ENCODE data around the gene SFI1. TPM values are rescaled to one million over a fixed set of nuclear protein-coding genes. Genes with fewer than 3 reads are reported as not detected.
A peak's percentile ranks its signal among the peaks of the same experiment; 100 is the strongest.

SFI1 gene
- total RNA-seq, 1 donor from 2014 or later, result 50.3 TPM

GRCh38 chr22:31561238-31561887 is 65.0 kb downstream of the SFI1 start:
- H3K9me3 Mint-ChIP-seq, result no peaks in the 10 kb centered on the region
- peaks cover 4% of the 10 kb centered on the region for H3K4me1 Mint-ChIP-seq (ENCODE audit: unreplicated experiment)
- no peaks in the 10 kb centered on the region for H3K27me3 Mint-ChIP-seq
- DNase-seq (ENCODE audit: extremely low spot score, unreplicated experiment), result peak; percentile 76
- H3K36me3 Mint-ChIP-seq, result peaks cover 2% of the 10 kb centered on the region
- peak overlapping the region; percentile 24 for H3K27ac Mint-ChIP-seq
- no peak overlapping the region for H3K4me3 Mint-ChIP-seq
- TF ChIP-seq CTCF (conservative IDR thresholded peaks at IDR 0.05), result peak; percentile 80

- H3K27ac Mint-ChIP-seq, result no peak overlapping the region
- no peaks in the 10 kb centered on the region for H3K27me3 Mint-ChIP-seq
- H3K36me3 Mint-ChIP-seq, result peaks cover 3% of the 10 kb centered on the region
- no peak for TF ChIP-seq CTCF (conservative IDR thresholded peaks at IDR 0.05)
- H3K9me3 Mint-ChIP-seq, result no peaks in the 10 kb centered on the region
- no peak for DNase-seq (ENCODE audit: extremely low spot score, unreplicated experiment)
- H3K4me1 Mint-ChIP-seq (ENCODE audit: unreplicated experiment), result peaks cover 4% of the 10 kb centered on the region
- H3K4me3 Mint-ChIP-seq, result no peak overlapping the region
Observed at GRCh38 chr22:31561970-31562369, 65.6 kb downstream of the SFI1 start.

GRCh38 chr22:31566484-31566883 is 70.1 kb downstream of the SFI1 start:
- H3K36me3 Mint-ChIP-seq, result peaks cover 9% of the 10 kb centered on the region
- no peak for TF ChIP-seq CTCF (conservative IDR thresholded peaks at IDR 0.05)
- no peak overlapping the region for H3K27ac Mint-ChIP-seq
- no peak for DNase-seq (ENCODE audit: extremely low spot score, unreplicated experiment)
- H3K27me3 Mint-ChIP-seq, result no peaks in the 10 kb centered on the region
- peaks cover under 1% of the 10 kb centered on the region for H3K4me1 Mint-ChIP-seq (ENCODE audit: unreplicated experiment)
- no peak overlapping the region for H3K4me3 Mint-ChIP-seq
- H3K9me3 Mint-ChIP-seq, result no peaks in the 10 kb centered on the region

GRCh38 chr22:31567196-31567595 is 70.9 kb downstream of the SFI1 start:
- TF ChIP-seq CTCF (conservative IDR thresholded peaks at IDR 0.05), result no peak
- H3K4me3 Mint-ChIP-seq, result no peak overlapping the region
- no peaks in the 10 kb centered on the region for H3K4me1 Mint-ChIP-seq (ENCODE audit: unreplicated experiment)
- H3K27me3 Mint-ChIP-seq, result no peaks in the 10 kb centered on the region
- no peak overlapping the region for H3K27ac Mint-ChIP-seq
- no peak for DNase-seq (ENCODE audit: extremely low spot score, unreplicated experiment)
- H3K9me3 Mint-ChIP-seq, result no peaks in the 10 kb centered on the region
- peaks cover 9% of the 10 kb centered on the region for H3K36me3 Mint-ChIP-seq

DNA sequence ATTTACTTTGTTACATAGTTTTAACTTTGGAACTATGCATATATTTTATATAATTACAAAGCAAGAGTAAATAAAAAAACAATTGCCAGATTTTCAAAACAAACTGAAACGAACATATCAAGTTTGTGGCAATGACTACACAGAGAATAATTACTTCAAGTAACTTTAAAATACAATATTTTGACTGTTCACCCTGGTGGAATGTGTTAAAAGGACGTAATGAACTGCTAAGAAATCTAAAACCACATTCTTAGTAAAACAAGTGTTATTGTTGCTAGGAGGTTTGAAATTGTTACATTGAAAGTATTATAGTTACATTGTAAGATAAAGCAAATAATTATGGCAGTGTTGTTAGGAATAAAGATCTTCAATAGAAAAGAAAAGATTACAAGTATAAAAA is 71.4 kb downstream of the SFI1 start:
- H3K27me3 Mint-ChIP-seq, result no peaks in the 10 kb centered on the region
- H3K4me1 Mint-ChIP-seq (ENCODE audit: unreplicated experiment), result no peaks in the 10 kb centered on the region
- H3K27ac Mint-ChIP-seq, result no peak overlapping the region
- H3K4me3 Mint-ChIP-seq, result no peak overlapping the region
- TF ChIP-seq CTCF (conservative IDR thresholded peaks at IDR 0.05), result no peak
- peaks cover 9% of the 10 kb centered on the region for H3K36me3 Mint-ChIP-seq
- no peaks in the 10 kb centered on the region for H3K9me3 Mint-ChIP-seq
- no peak for DNase-seq (ENCODE audit: extremely low spot score, unreplicated experiment)
